SIG-M5 treated with dmso at 0.1 percent for 504 hours (cell line): ENCODE measurements around the gene GGPS1.
"Not testable (repeated sequence)": the region's sequence is repeated elsewhere in the genome, so short reads cannot be mapped to it uniquely, and the experiment has no call there.

Experiments used
- DNase-seq: peaks from one replicate; lab custom pipeline; 2025; ENCODE audit not compliant: unreplicated experiment; lab: John Stamatoyannopoulos, UW

The GGPS1 gene

GRCh38 chr1:235304549-235305451, 23.6 kb upstream of the GGPS1 start:
- no peak for DNase-seq

- DNase-seq, result no peak
These were observed 20.9 kb upstream of the GGPS1 start for GRCh38 chr1:235307158-235308124.

- not testable (repeated sequence) for DNase-seq
These were observed 19.2 kb upstream of the GGPS1 start for GRCh38 chr1:235309206-235309605.

- DNase-seq, result no peak
These were observed 15.1 kb upstream of the GGPS1 start for GRCh38 chr1:235313262-235313661.

- no peak for DNase-seq
These were observed 14.3 kb upstream of the GGPS1 start for GRCh38 chr1:235313931-235314678.

- no peak for DNase-seq
These were observed 13.2 kb upstream of the GGPS1 start for GRCh38 chr1:235315173-235315572.

- no peak for DNase-seq
These were observed 12.6 kb upstream of the GGPS1 start for GRCh38 chr1:235315735-235316134.

- DNase-seq, result peak; percentile 38
These were observed 11.2 kb upstream of the GGPS1 start for GRCh38 chr1:235317168-235317567.

GRCh38 chr1:235319255-235319654, 9.1 kb upstream of the GGPS1 start:
- no peak for DNase-seq

- DNase-seq, result no peak
These were observed 7.7 kb upstream of the GGPS1 start for GRCh38 chr1:235320521-235321179.

GRCh38 chr1:235324296-235324695, 4.1 kb upstream of the GGPS1 start:
- no peak for DNase-seq

GRCh38 chr1:235325139-235325538, 3.2 kb upstream of the GGPS1 start:
- no peak for DNase-seq

GRCh38 chr1:235325854-235326253, 2.5 kb upstream of the GGPS1 start:
- no peak for DNase-seq

GRCh38 chr1:235326719-235327558, 1.4 kb upstream of the GGPS1 start:
- peak; percentile 79 for DNase-seq

GRCh38 chr1:235327559-235328270, 655 bp upstream of the GGPS1 start, which contains the start of gene ARID4B:
TSS of gene ARID4B (minus strand) at chr1:235328179. CDS start at chr1:235326919, 1,260 bp downstream.
- peak; percentile 67 for DNase-seq

GRCh38 chr1:235329139-235329902, 951 bp downstream of the GGPS1 start:
- peak; percentile 69 for DNase-seq

- DNase-seq, result no peak
These were observed 2.5 kb downstream of the GGPS1 start for GRCh38 chr1:235330918-235331285.

- peak; percentile 58 for DNase-seq
These were observed 3.0 kb downstream of the GGPS1 start for GRCh38 chr1:235331401-235331800.
